Glomerular endothelial cell (primary cell): ENCODE results near the gene LSR. TPM values are rescaled to one million over a fixed set of nuclear protein-coding genes. Genes with fewer than 3 reads are reported as not detected.
"Not testable (repeated sequence)": the region's sequence is repeated elsewhere in the genome, so short reads cannot be mapped to it uniquely, and the experiment has no call there.

Experiments
- DNase-seq: peaks from one replicate; pipeline ENCODE4 v3.0.0-alpha.2; 2011; ENCODE audit warnings: low read depth, low spot score; ENCODE audit errors: extremely low read depth
- total RNA-seq: library from RNA; depleted of rRNA; stranded (reverse); fragments of >200 nt; gene quantifications from 2 replicates; pipeline ENCODE4 v1.2.3, GENCODE V29; 2015

The LSR gene
- total RNA-seq, 1 donor from 2014 or later = 1.6 TPM

DNA sequence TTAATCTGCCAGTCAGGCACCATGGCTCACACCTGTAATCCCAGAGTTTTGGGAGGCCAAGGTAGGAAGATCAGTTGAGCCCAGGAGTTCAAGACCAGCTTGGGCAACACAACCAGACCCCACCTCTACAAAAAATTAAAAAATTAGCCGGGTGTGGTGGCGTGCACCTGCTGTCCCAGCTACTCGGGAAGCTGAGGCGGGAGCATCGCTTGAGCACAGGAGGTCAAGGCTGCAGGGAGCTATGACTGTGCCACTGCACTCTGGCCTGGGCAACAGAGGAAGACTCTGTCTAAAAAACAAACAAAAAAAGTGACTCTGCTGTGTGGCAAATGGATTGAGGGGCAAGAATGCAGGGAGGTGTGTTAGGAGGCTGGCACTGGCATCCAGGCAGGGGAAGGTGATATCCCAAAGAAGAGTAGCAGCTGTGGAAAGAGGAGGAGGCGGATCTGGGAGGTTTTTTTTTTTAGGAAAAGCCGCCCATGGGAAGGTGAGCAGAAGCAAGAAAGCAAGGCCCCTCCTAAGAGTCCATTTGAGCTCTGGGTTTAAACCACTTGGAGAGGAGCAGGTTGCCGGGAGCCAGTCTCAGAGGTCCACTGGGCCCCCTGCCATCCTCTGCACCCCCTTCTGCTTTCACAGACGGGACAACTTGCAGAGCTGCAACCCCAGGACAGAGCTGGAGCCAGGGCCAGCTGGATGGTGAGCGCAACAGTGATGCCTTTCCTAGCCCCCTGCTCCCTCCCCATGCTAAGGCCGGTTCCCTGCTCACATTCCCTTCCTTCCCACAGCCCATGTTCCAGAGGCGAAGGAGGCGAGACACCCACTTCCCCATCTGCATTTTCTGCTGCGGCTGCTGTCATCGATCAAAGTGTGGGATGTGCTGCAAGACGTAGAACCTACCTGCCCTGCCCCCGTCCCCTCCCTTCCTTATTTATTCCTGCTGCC is 35.6 kb downstream of the LSR start:
- DNase-seq = no peak

- no peak for DNase-seq
Measured at GRCh38 chr19:35285095-35285449, 36.3 kb downstream of the LSR start.

DNA sequence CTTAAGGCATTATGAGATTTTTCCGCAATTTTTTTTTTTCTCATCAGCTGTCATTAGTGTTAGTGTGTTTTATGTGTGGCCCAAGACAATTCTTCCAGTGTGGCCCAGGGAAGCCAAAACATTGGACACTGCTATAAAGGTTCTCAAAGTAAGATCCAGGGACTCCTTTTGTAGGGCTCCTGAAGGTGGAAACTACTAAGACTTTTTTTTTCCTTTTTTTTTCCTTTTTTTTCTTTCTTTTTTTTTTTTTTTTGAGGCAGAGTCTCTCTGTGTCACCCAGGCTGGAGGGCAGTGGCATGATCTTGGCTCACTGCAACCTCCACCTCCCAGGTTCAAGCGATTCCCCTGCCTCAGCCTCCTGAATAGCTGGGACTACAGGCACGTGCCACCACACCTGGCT is 36.7 kb downstream of the LSR start:
- not testable (repeated sequence) for DNase-seq

DNA sequence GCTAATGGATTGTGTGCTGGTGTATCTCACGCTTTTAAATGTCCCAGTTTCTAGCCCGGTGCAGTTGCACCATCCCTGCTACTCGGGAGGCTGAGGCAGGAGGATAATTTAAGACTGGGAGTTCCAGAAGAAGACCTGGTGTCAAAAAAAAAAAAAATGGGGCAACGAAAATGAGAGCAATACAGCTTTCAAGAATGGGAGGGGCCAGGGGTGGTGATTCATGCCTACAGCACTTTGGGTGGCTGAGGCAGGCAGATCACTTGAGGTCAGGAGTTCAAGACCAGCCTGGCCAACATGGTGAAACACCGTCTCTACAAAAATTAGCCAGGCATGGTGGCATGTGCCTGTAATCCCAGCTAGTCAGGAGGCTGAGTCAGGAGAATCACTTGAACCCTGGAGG is 37.3 kb downstream of the LSR start:
- DNase-seq = not testable (repeated sequence)

GRCh38 chr19:35287713-35288112 is 38.9 kb downstream of the LSR start:
- no peak for DNase-seq

- no peak for DNase-seq
Measured at GRCh38 chr19:35288331-35288730, 39.5 kb downstream of the LSR start.

- DNase-seq = no peak
Measured at GRCh38 chr19:35288906-35289305, 40.1 kb downstream of the LSR start.

DNA sequence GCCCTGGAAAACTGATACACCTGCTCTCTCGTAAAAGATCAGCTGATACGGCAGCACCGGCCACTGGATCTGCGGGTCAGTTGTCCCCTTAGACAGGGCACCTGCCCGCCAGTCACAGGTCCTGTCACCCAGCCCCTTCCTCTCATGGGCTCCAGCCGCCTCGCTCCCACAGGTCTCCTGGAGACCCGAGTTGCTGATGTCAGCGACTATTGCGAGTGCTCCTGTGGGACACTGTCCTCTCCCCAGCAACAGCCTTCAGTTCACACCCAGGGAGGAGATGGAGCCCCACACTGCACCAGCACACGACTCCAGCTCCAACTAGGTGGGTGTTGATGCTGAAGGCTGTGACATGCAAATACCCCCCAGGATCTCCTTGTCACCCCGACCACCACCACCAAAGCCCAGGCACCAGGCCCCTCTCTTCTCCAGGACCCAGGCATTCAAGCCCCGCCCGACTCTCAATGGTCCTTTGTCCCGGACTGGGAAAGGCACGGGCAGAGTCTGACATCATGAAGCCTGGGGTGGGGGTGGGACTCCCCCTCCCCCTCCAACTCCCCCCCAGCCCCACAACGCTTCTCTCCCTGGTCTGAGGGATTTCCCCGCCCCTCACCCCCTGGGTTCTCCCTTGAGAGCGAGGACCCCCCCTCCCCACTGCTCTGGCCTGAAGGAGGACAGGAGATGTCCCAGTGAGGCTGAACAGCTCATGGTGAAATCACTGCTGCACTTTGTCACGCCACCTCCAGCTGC is 41.8 kb downstream of the LSR start:
- DNase-seq = no peak

GRCh38 chr19:35291259-35291658 is 42.5 kb downstream of the LSR start:
- DNase-seq = no peak

DNA sequence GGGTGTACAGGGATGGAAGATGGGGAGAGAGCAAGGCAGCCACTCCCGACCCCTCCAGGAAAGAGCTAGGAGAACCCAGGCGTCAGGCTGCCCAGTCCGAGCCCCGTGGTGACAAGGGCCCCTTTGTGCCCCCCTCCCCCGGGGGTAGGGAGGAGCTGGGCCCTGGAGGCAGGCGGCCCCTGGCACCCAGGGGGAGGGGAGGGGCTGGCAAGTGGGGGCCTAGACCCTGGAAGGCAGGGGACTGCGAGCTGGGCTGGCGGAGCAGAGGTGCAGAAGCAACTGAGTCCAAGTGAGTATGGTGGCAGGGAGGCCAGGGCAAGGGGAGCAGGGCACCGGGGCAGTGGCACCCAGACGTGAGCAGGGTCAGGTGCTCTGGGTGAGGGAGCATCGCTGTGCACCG is 43.1 kb downstream of the LSR start, which contains the start of gene MAG:
MAG (plus strand) TSS at position 246 of the 400 bp plus-strand sequence. CDS start 3,248 bp downstream, outside the sequence.
- no peak for DNase-seq

- DNase-seq = no peak
Measured at GRCh38 chr19:35292421-35293362, 43.9 kb downstream of the LSR start.

- no peak for DNase-seq
Measured at GRCh38 chr19:35293363-35293739, 44.5 kb downstream of the LSR start.

DNA sequence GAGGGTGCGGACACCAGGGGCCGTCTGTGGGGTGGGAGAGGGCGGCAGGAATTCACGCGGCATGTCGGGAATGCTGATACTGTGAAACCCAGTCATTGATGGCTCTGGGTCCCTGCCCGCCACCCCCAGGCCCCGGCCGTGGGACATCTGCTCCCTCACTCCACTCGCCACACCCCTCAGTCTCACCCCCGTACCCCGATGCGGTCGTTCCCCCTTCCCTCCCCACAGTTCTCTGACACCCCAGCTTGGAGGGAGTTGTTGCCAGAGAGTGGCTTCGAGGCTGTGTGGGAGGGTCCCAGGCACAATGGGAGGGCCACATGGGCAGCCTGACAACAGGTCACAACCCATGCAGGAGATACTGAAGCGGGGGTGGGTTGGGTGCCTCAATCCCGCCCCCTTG is 45.0 kb downstream of the LSR start:
- DNase-seq = no peak

DNA sequence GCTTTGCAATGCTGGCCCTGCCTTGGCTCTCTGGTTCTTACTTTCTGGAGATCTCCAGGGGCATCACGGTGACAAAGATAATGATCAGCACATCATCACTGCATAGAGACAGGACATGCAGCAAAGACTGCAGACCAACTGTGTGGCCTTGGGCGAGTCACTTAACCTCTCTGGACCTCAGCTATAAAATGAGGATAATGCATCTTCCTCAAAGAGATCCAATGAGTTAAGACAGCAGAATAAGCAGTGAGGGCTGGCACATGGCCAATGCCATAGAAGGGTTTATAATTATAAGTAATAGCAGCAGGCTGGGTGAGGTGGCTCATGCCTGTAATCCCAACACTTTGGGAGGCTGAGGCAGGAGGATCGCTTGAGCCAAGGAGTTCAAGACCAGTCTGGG is 45.5 kb downstream of the LSR start:
- no peak for DNase-seq

DNA sequence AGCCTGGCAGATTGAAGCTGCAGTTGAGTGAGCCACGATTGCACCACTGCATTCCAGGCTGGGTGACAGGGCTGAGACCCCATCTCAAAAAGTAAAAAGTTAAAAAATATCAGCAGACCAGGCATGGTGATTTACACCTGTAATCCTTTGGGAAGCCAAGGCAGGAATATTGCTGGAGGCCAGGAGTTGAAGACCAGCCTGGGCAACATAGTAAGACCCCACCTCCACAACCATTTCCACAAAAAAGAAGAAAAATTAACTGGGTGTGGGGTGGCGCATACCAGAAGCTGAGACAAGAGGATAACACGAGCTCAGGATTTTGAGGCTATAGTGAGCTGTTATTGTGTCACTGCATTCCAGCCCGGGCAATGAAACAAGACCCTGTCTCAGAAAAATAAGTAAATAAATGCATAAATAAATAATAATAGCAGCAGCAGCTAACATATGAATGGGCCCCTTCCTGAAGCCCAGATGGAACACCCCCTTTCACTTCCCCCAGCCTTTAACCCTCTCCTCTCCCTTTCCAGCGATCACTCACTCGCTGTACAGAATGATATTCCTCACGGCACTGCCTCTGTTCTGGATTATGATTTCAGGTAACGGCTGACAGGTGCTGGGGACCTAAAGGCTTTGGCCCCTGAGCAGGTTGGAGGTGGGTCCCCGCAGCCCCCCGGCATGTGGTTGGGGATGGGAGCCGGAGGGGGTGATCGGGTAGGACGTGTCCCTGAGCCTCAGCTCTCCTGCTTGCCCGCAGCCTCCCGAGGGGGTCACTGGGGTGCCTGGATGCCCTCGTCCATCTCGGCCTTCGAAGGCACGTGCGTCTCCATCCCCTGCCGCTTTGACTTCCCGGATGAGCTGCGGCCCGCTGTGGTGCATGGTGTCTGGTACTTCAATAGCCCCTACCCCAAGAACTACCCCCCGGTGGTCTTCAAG is 46.3 kb downstream of the LSR start:
- DNase-seq = no peak

- DNase-seq = no peak
Measured at GRCh38 chr19:35295792-35296462, 47.1 kb downstream of the LSR start.

- no peak for DNase-seq
Measured at GRCh38 chr19:35296644-35297514, 48.1 kb downstream of the LSR start.

DNA sequence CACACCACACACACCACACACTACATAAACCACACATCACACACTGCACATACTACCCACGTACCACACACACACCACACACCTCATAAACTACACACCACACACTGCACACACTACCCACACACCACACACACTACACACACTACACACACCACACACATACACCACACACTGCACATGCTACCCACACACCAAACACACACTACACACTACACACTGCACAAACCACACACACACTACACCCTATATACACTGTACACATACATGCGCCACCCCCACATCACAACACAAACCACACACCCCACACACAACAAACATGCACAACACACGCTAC is 48.7 kb downstream of the LSR start:
- DNase-seq = no peak
